Gastroesophageal sphincter (tissue), 4 donors: ENCODE measurements around the gene FRAT2. TPM values are rescaled to one million over a fixed set of nuclear protein-coding genes. Genes with fewer than 3 reads are reported as not detected.
"Not testable (repeated sequence)": the region's sequence is repeated elsewhere in the genome, so short reads cannot be mapped to it uniquely, and the experiment has no call there.

Experiments used
- ATAC-seq: fragments of 150-250 bp; one replicate; pipeline ENCODE4 v1.9.1; 2016; ENCODE audit warnings: mild to moderate bottlenecking, moderate library complexity
- H3K27ac ChIP-seq, 4 donors: fragments of 200-600 bp; sonication (generic) in 3 of 4; 1 replicate in 3 of 4; 2 replicates in 1 of 4; pipeline ENCODE4 v1.5.1; 2016 to 2019
- H3K27me3 ChIP-seq: fragments of 200-600 bp; sonication (generic); one replicate; pipeline ENCODE4 v1.5.1; 2019
- H3K36me3 ChIP-seq, 2 donors: fragments of 200-600 bp; sonication (generic); one replicate each; pipeline ENCODE4 v1.5.1; 2019; ENCODE audit warnings: control low read depth in 1 of 2
- H3K4me1 ChIP-seq, 3 donors: fragments of 200-600 bp; sonication (generic); 1 replicate in 2 of 3; 2 replicates in 1 of 3; pipeline ENCODE4 v1.5.1; 2016 to 2019; ENCODE audit warnings: control low read depth in 2 of 3
- H3K4me3 ChIP-seq, 2 donors: fragments of 200-600 bp; sonication (generic); one replicate each; pipeline ENCODE4 v1.5.1; 2019; ENCODE audit warnings: mild to moderate bottlenecking in 1 of 2, moderate library complexity in 1 of 2
- H3K9me3 ChIP-seq, 3 donors: fragments of 200-600 bp; sonication (generic); one replicate each; pipeline ENCODE4 v1.5.1; 2017 to 2019; ENCODE audit warnings: control low read depth in 2 of 3
- CTCF ChIP-seq, 4 experiments: fragments of 200-600 bp in 2 of 4; fragments of 450-650 bp in 2 of 4; sonication (generic) in 1 of 4; IDR thresholded peaks; one replicate each; pipeline ENCODE4 v1.5.1; 2017 to 2019; ENCODE audit warnings: antibody characterized with exemption in 4 of 4, mild to moderate bottlenecking in 2 of 4, moderate library complexity in 2 of 4
- EP300 ChIP-seq: sonication (generic); formaldehyde crosslinking; IDR thresholded peaks from one replicate; pipeline ENCODE4 v1.6.1; 2017; ENCODE audit warnings: antibody characterized with exemption, mild to moderate bottlenecking
- POLR2A ChIP-seq, 2 donors: fragments of 450-650 bp; IDR thresholded peaks; one replicate each; pipeline ENCODE4 v1.6.1; 2017; ENCODE audit warnings: antibody characterized with exemption in 2 of 2, mild to moderate bottlenecking in 2 of 2, moderate library complexity in 1 of 2
- POLR2AphosphoS5 ChIP-seq: sonication (generic); formaldehyde crosslinking; IDR thresholded peaks from one replicate; pipeline ENCODE4 v1.6.1; 2017; ENCODE audit warnings: antibody characterized with exemption
- WGBS, 2 donors: methylation state at CpG; one replicate each; pipeline ENCODE4 v1.1.5; 2018; ENCODE audit warnings: low coverage in 1 of 2; 5-methylcytosine and 5-hydroxymethylcytosine counted together
- small RNA-seq, 4 donors: library from RNA; depleted of rRNA; stranded (forward); fragments of <200 nt; gene quantifications; one replicate each; pipeline ENCODE3, GENCODE V24; 2016
- total RNA-seq, 4 donors: library from RNA; depleted of rRNA; stranded (reverse); fragments of >200 nt; gene quantifications; one replicate each; pipeline ENCODE4 v1.1.0, GENCODE V29; 2016

The FRAT2 gene
- total RNA-seq, 4 donors from 2014 or later: 10.8 to 20.9 (median 12.5) TPM

DNA sequence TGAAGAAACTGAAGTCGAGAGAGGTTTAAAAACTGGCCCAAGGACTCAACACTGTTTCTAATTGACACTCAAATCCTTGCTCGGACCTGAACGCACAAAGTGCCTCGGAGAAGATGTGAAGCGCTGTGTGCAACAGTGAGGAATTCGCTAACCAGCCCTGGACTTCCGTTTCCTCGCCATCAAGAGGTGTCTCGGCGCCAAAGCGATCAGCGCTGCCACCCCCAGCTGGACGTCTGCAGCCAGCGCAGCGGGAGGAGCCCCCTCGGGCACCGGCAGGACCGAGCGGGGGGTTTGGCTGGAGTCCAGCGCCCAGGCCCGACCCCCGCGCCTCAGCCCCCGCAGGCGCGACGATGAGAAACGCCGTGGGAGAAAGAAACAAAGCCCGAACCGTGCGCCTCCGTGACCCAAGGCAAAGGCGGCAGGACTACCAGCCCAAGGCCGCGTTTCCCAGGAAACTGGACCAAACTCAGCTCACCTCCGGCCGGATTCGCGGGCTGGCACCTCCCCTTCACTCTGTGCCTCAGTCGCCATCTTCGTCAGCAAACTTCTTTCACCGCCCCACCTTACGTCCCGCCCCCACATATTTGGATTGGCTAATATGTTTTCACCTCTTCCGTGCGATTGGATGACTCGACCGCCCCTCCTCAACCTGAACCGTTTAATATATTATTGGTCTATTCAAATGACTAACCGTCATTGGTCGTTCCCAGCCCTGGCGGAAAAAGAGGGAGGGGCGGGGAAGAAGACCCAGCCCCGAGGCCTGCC lies 42.2 kb downstream of the FRAT2 start, which contains the start of gene ARHGAP19:
TSS of gene ARHGAP19 (minus strand) at position 541 of the 765 bp plus-strand sequence. CDS start at position 531, 10 bp downstream.
- H3K4me1 ChIP-seq: peaks cover 3 to 21% (median 5%) of the 10 kb centered on the region in 3 donors
- H3K4me3 ChIP-seq: peak within 1 kb of the TSS; percentile 89 to 98
- TF ChIP-seq POLR2A (IDR thresholded peaks at IDR 0.05) (peak; percentile 35 to 44), CTCF (IDR thresholded peaks at IDR 0.05) (peak in 2 of 4 experiments; percentile 16 to 38), POLR2AphosphoS5 (peak; percentile 51), EP300 (no peak)
- 0% methylated on average over 12 to 17 of the region's 55 CpGs for WGBS, 2 donors
- H3K9me3 ChIP-seq: no peaks in the 10 kb centered on the region
- ATAC-seq: peak; percentile 100
- H3K27ac ChIP-seq: peak within 1 kb of the TSS; percentile 95 to 99 (median 98)
- peaks cover 0 to 7% of the 10 kb centered on the region in 2 donors for H3K36me3 ChIP-seq
- no peaks in the 10 kb centered on the region for H3K27me3 ChIP-seq

DNA sequence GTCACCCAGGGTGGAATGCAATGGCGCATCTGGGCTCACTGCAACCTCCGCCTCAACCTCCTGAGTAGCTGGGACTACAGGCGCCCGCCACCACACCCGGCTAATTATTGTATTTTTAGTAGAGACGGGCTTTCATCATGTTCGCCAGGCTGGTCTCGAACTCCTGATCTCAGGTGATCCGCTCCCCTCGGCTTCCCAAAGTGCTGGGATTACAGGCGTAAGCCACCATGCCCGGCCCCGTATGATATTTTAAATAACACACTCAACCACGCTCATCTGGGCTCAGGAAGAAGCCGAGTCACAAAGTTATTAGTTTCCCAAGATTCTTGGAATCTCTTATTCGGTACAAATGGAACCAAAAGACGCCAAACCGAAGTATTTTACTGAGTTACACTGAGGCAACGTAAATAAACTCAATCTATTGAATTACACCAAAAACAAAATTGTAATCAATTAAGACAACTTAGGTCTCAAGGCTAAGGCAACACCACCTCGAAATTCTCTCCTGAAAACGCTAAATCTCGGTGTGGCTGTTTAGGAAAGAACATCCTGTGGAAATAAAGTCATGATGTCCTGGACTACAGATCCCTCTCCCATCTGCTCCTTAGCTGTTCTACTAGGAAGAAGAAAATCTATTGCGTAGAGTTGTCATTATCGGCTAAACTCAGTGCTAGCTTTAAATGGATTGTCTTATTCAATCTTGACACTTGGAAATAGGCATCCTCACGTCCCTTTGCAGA lies 43.0 kb downstream of the FRAT2 start:
- peaks cover 3 to 21% (median 5%) of the 10 kb centered on the region in 3 donors for H3K4me1 ChIP-seq
- WGBS, 2 donors: 39 to 48% methylated on average over 17 to 22 of the region's 25 CpGs
- TF ChIP-seq EP300 (no peak), POLR2A (IDR thresholded peaks at IDR 0.05) (no peak), CTCF (IDR thresholded peaks at IDR 0.05) (no peak), POLR2AphosphoS5 (no peak)
- H3K36me3 ChIP-seq: peaks cover 0 to 12% of the 10 kb centered on the region in 2 donors
- peak overlapping the region; percentile 89 to 98 for H3K4me3 ChIP-seq
- no peaks in the 10 kb centered on the region for H3K27me3 ChIP-seq
- ATAC-seq: no peak
- H3K27ac ChIP-seq: peak overlapping the region; percentile 95 to 99 (median 98)
- H3K9me3 ChIP-seq: no peaks in the 10 kb centered on the region

- H3K27me3 ChIP-seq, H3K4me3 ChIP-seq, H3K9me3 ChIP-seq, ATAC-seq: not testable (repeated sequence)
- Histone ChIP-seq H3K36me3 (peaks cover 0 to 12% of the 10 kb centered on the region in 2 donors), H3K4me1 (peaks cover 3 to 21% (median 5%) of the 10 kb centered on the region in 3 donors), H3K27ac (peak overlapping the region in 2 of 4 donors; percentile 95 to 98)
- 73 to 89% methylated on average over 4 to 10 of the region's 17 CpGs for WGBS, 2 donors
These were observed 43.8 kb downstream of the FRAT2 start for GRCh38 chr10:97290576-97291356.

GRCh38 chr10:97290076-97290475 lies 44.5 kb downstream of the FRAT2 start:
- not testable (repeated sequence) for H3K4me3 ChIP-seq, H3K27me3 ChIP-seq, H3K27ac ChIP-seq, H3K9me3 ChIP-seq, ATAC-seq
- Histone ChIP-seq H3K4me1 (peaks cover 3 to 21% (median 5%) of the 10 kb centered on the region in 3 donors), H3K36me3 (peaks cover 0 to 12% of the 10 kb centered on the region in 2 donors)
- WGBS, 2 donors: 93 to 95% methylated on average over 8 to 9 of the region's 13 CpGs

Small RNA genes lying within 50 kb of the gene (small RNA-seq; reads per million reads assigned to genes)
- gene RF00017: 0 reads per million in 4 donors

Other genes starting within 250 kb of the FRAT2 start
- gene SLIT1, start 148.8 kb downstream of the FRAT2 start, total RNA-seq: under 1 TPM in 2 of 4 donors, not detected in 2; 0.04 to 0.13 TPM
- 1 to 10 TPM; 3.2 to 6.7 (median 5.0) TPM for gene ARHGAP19, start 42.1 kb downstream of the FRAT2 start, total RNA-seq
- 1 to 10 TPM; 5.1 to 8.0 (median 5.5) TPM for gene FRAT1, start 15.5 kb downstream of the FRAT2 start, total RNA-seq
- 10 to 100 TPM in 3 of 4 donors, 1 to 10 TPM in 1; 6.7 to 25.3 (median 11.8) TPM for gene RRP12, start 66.6 kb upstream of the FRAT2 start, total RNA-seq
- 100 to 1,000 TPM; 248 to 385 (median 356) TPM for gene PGAM1, start 91.5 kb upstream of the FRAT2 start, total RNA-seq
- gene EXOSC1, start 111.3 kb upstream of the FRAT2 start, total RNA-seq: 10 to 100 TPM; 24.9 to 54.5 (median 28.0) TPM
- gene ZDHHC16, start 111.4 kb upstream of the FRAT2 start, total RNA-seq: 10 to 100 TPM; 22.3 to 31.6 (median 25.3) TPM
- gene MMS19, start 163.7 kb upstream of the FRAT2 start, total RNA-seq: 10 to 100 TPM; 44.3 to 75.8 (median 51.8) TPM
- gene UBTD1, start 164.2 kb upstream of the FRAT2 start, total RNA-seq: 10 to 100 TPM in 1 of 4 donors, 1 to 10 TPM in 3; 2.9 to 16.2 (median 8.9) TPM
- under 1 TPM in 1 of 4 donors, not detected in 3; 0.54 TPM for gene ANKRD2, start 238.1 kb upstream of the FRAT2 start, total RNA-seq
- 1 to 10 TPM in 2 of 4 donors, under 1 TPM in 2; 0.62 to 2.5 (median 1.1) TPM for gene HOGA1, start 249.7 kb upstream of the FRAT2 start, total RNA-seq